PFSK-1 (cell line): ENCODE results near the gene RRM2.

Experiments used
- FOXP2 ChIP-seq: optimal IDR thresholded peaks from 2 replicates; pipeline ENCODE3; 2011; ENCODE audit warnings: borderline replicate concordance, control low read depth, inconsistent platforms; ENCODE audit not compliant: insufficient read depth; ENCODE audit errors: extremely low read length, extremely low read depth
- POLR2AphosphoS5 ChIP-seq: IDR thresholded peaks from 2 replicates; pipeline ENCODE4 v1.6.1; 2012; ENCODE audit warnings: low read depth, mild to moderate bottlenecking, control low read depth, low read length, moderate library complexity
- REST ChIP-seq, 2 experiments: IDR thresholded peaks; 2 replicates each; pipeline versions ENCODE4 v1.6.1 to v1.8.0; 2011 to 2012; ENCODE audit warnings: low read depth in 2 of 2, low read length in 2 of 2, control low read depth in 1 of 2, inconsistent platforms in 1 of 2, mild to moderate bottlenecking in 1 of 2, moderate library complexity in 1 of 2; ENCODE audit not compliant: insufficient read depth in 1 of 2
- SIN3A ChIP-seq: IDR thresholded peaks from 2 replicates; pipeline ENCODE4 v1.6.1; 2012; ENCODE audit warnings: mild to moderate bottlenecking, low read length, moderate library complexity, borderline replicate concordance; ENCODE audit not compliant: insufficient read depth
- TAF1 ChIP-seq: IDR thresholded peaks from 2 replicates; pipeline ENCODE4 v1.6.1; 2012; ENCODE audit warnings: low read length, control low read depth, borderline replicate concordance; ENCODE audit not compliant: insufficient read depth

- TF ChIP-seq REST (IDR thresholded peaks at IDR 0.05; ENCODE audit: insufficient read depth in 1 of 2, low read depth in 2 of 2, low read length in 2 of 2) = no peak
- no peak for TF ChIP-seq POLR2AphosphoS5
- no peak for TF ChIP-seq SIN3A
- TF ChIP-seq TAF1 = no peak
- no peak for TF ChIP-seq FOXP2
These were observed 36.5 kb downstream of the RRM2 start for GRCh38 chr2:10159086-10159485.
